UCSD-AML1 (cell line): ENCODE results near the gene ASCL3.
"Not testable (repeated sequence)": the region's sequence is repeated elsewhere in the genome, so short reads cannot be mapped to it uniquely, and the experiment has no call there.

ENCODE experiments used
- DNase-seq: peaks from one replicate; lab custom pipeline; 2025; ENCODE audit not compliant: unreplicated experiment; lab: John Stamatoyannopoulos, UW

Gene ASCL3

GRCh38 chr11:8911029-8911823 lies 31.6 kb downstream of the ASCL3 start, which contains the start of gene AKIP1:
TSS of gene AKIP1 (plus strand) at chr11:8911189. CDS start at chr11:8911450, 261 bp downstream.
- DNase-seq: peak; percentile 97

- no peak for DNase-seq
Observed at GRCh38 chr11:8910649-8911026, 32.2 kb downstream of the ASCL3 start.

GRCh38 chr11:8908099-8908498 lies 34.7 kb downstream of the ASCL3 start:
- DNase-seq: no peak

DNA sequence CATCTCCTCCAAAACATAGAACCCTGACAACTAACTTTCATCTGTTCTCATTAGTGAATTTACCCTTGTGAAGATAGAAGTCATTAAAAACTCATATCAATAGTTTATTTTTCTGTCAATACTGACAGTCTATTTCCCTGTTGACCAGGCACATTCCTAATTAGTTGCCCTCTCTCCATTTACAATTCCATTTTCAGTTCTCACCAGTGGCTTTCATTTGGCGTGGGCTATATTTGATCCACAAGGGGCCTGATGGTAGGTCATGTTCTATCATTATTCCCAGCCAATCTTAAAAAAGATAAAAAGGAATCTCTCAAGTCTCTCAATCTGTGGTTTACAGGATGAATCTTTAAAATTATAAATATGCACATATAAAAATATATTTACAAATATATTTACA lies 35.7 kb downstream of the ASCL3 start:
- no peak for DNase-seq

GRCh38 chr11:8905528-8906165 lies 37.2 kb downstream of the ASCL3 start:
- no peak for DNase-seq

DNA sequence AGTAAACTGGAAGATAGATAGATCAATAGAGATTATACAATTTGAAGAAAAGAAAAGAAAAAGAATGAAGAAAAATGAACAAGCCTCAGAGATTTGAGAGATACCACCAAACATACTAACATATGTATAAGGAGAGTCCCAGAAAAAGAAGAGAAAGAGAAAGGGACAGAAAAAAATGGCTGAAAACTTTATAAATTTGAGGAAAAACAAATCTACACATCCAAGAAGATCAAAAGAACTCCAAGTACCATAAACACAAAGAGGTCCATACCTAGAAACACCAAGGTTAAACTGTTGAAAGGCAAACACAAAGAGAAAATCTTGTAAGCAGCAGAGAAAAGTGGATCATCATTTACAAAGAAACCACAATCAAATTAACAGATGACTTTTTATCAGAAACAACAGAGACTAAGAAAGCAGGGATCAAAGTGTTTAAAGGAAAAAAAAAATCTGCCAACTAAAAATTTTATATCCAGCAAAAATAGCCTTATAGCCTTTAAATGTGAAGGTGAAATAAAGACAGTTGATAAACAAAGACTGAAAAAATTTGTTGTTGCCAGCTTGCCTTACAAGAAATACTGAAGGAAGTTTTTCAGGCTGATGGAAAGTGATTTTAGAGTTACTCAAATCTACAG lies 43.6 kb downstream of the ASCL3 start:
- no peak for DNase-seq

- DNase-seq: not testable (repeated sequence)
Observed at GRCh38 chr11:8891185-8891584, 51.6 kb downstream of the ASCL3 start.
